CD4-positive, alpha-beta T cell treated with Interleukin-17A for 4 hours (primary cell): ENCODE measurements around the gene SMTN.
"Not testable (repeated sequence)": the region's sequence is repeated elsewhere in the genome, so short reads cannot be mapped to it uniquely, and the experiment has no call there.

Experiments used
- DNase-seq: peaks from one replicate; pipeline ENCODE4 v3.0.0-alpha.2; 2020; ENCODE audit warnings: mixed read lengths

Gene SMTN

DNA sequence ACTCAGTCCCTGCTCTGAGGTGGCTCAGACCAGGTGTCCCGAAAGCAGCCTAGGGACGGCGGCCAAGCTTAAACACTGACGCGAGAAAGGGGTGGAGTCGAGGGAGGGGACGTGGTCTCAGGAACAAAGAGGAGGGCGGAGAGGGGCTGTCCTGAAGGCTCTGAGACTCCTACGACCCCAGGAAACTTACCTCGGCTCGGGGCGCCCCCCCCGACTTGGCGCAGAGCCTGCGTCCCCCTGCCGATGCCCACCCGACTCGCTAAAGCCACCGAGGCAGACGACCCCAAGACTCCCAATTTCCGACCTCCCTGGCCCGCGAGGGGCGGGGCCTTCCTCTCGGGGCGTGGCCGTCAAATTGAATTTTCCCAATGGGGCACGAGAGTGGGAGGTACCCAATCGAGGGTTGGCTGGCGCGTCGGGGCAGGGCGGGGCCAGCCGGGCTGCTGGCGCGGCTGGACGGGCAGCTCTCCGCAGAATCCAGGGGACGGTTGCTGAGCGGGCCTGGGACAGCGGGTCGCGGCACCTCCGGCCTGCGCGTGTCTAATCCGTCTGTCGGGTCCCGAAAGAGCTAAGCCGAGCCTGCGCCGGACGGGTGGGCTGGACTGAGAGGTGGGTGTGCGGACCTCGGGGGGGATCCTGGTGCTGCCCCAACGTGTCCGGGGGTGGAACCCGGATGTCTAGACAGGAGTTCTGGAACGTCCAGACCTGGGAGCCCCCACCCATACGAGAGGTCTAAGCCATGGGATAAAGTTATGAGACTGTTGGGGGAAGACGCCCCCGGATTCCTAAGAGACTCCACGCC lies at the start of gene SMTN:
SMTN (plus strand) TSS at position 471 of the 802 bp plus-strand sequence. CDS start 1,941 bp downstream, outside the sequence.
- peak; percentile 95 for DNase-seq

DNA sequence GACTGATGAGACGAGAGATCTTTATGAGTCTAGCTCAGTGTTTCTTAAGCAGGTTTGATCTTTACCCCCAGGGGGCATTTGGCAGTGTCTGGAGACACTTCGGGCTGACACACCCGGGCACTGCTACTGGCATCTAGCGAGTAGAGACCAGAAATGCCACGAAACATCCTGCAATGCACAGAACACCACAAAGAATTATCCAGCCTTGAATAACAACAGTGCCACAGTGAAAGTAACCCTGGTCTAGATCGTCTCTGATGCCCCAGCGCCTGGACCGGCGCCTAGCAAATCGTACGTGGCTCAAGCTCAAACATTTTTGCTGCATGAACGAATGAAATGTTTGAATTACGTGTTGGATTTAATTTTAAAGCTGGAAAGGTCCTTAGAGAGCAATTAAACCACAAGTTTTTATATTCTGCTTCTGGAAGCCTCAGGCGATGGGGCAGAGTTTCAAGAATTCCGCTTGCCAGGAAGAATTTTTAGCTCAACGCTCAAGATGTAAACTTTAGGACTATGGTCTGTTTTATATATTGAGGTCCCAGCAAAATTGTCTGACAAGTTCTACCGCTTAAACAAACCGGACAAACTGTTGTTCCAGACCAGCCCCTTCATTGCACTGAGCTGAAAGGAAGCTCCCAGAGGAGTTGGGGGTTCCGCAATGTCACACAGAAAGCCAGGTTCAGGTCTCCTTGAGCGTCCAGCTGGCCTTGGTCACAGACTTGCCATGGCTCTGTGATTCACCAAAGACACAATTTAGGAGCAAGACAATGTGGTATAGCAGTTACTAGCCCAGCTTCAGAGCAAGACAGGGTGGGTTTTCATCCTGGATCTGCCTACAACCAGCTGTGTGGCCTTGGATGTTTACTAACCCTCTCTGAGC lies 44.2 kb upstream of the SMTN start:
- DNase-seq, result peak; percentile 10

DNA sequence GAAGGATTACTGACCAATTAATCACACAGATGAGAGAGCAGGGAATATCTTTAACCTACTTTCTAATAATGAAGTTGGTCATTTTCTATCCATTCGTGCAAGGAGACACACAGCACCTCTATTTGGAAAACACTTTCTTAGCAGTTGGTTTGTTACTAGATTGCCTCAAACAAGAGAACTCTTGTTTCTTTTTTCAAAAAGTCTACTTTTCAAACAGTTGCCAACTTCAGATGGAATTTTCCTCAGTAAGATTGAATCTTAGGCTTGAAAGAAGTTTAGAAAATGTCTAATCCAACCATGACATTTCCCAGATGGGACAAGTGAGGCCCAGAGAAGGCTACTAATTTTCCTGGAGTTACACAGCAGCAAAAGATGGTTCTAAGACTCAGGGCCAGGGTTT lies 42.4 kb upstream of the SMTN start:
- DNase-seq, result no peak

DNA sequence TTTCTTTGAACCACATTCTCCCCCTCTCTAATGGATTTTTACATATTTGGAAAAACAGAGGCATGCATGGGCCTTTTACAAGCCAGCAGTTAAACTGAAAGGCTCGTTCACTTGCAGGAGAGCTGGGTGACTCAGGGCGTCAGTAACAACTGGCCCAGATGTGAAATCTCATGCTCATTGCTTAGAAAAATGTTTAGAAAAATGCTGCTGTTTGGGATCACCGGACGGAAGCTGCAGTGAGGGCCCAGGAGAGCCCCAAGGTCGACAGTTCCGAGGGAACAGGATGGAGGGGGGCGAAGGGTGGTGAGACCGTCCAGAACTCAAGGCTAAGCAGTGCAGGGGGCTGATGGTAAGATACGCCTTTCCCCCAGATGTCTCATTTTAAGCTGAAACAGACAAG lies 41.7 kb upstream of the SMTN start:
- DNase-seq, result no peak

DNA sequence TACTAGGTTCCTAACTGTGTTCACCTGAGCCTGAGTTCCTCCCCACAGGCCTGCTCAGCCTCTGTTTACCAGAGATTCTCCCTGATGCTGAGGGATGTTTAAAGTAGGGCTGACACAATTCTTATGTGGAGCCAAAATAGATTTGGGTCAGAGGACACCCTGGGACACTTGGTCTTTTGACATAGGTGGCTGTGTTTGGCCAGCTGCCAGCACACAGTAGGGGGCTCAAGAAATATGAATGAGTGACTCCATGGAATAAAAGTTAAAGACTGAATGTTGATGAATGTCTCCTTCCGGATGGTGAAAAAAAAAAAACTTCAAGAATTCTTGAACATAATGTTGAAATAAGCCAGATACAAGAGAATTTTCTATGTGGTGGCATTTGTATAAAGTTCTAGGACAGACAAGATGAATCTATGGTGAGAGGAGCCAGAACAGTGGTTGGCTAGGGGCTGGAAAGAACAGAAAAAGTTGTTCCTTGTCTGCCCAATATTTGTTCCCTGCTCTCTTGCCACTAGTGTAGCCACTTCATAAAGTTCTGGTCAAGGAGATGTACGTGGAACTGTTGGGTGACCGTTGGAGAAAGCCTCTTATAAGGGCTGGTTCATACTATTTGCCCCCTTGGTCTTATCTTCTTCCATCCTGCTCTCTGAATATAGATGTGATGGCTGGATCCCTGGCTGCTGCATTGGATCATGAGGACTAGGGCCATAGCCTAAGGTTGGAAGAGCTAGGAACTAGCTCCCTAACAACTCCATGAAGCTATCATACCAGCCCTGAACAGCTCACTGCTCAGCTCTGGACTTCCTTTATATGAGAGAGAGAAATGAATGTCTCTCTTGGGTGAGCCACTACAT lies 40.3 kb upstream of the SMTN start:
- no peak for DNase-seq

DNA sequence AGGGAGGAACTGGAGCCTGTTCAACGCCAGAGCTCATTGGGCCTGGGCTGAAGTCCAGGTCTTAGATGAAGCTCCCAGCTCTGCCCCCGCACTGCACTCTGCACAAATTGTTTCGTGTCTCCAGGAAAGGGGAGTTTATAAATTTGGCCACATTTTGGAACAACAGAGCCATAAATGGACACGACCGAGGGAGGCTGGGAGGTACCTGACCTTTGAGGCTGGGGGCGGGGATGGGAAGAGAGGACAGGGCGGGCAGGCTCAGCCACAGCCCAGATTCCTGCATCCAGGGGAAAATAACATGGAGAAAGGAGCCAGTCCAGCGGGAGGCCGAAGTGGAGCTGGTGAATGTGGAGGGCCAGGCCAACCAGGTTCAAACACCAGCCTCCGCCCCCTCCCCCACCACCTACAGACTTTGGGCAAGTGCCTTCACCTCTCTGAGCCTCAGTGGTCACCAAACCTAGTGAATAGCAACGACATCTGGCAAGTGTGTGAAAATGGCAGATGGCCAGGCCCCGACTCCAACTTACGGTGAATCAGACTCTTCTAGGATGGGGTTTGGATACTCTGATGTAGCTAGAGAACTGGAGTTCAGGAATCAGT lies 36.8 kb upstream of the SMTN start:
- DNase-seq, result no peak

DNA sequence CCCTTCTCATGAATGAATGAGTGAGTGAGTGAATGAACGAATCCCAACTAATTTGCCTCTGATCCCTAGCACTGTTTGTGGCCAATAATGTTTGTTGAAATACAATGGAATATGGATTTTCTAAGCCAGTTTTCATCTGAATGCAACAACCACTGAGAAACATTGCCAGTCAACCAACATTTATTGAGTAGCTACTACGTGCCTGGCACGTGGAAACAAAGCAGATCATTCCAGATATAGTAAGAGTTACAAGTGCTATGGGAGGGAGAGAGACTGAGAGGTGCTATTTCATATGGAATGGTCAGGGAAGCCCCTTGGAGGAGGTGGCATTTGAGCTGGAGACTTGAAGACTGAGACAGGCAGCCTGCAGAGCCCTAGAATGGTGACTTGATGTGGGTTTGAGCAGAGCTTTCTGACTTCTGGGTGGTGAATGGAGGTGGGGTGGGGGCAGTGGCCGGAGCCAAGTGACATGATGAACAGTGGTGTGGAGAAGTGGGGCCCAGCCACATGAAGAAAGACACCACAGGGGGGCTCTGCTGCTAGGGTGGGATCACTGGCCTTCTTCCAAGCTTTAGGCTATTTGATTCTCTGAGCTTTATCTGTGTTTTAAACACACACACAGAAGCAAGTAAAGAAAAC lies 35.1 kb upstream of the SMTN start:
- DNase-seq, result no peak

DNA sequence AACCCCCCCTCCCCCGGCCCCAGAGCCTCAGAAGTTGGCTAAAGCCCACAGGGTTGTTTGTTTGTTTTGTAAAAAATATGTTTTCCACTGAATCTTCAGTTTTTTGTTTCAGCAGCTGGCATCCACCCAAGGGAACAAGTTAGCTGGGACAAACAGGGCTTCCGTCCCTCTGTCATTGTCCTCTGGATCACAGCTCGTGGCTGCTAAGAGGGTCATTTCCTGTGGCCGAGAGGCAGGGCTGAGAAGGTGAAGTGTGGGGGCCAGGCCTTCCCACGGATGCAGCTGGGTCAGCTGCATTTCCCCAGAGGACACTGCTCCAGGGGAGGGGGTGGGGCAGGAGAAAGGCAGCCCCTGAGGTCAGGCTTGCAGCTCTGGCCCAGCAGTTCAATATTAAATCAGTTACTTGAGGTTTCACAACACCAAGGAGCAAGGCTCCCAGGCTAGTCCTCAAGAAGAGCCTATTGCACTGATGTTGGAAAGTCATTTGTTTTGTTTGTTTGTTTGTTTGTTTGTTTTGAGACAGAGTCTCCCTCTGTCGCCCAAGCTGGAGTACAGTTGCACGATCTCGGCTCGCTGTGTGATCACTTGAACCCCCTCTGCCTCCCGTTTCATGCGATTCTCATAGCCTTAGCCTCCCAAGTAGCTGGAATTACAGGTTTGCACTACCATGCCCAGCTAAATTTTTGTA lies 34.4 kb upstream of the SMTN start:
- DNase-seq, result no peak

DNA sequence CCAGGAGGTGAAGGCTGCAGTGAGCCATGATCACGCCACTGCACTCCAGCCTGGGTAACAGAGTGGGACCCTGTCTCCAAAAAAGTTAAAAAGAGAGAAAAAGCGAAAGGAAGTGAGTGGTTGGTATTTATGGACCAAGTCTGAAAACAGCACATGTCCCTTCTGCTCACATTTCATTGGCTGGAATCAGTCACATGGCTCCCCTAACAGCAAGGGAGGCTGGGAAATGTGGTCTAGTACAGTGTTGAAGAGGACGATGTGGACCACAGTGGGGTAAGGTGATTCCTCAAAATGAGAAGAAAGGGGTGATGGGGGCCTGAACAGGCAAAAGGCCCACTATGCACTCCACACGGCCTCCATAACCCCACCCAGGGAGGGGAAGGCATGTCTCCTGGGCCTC lies 32.5 kb upstream of the SMTN start:
- DNase-seq, result no peak

DNA sequence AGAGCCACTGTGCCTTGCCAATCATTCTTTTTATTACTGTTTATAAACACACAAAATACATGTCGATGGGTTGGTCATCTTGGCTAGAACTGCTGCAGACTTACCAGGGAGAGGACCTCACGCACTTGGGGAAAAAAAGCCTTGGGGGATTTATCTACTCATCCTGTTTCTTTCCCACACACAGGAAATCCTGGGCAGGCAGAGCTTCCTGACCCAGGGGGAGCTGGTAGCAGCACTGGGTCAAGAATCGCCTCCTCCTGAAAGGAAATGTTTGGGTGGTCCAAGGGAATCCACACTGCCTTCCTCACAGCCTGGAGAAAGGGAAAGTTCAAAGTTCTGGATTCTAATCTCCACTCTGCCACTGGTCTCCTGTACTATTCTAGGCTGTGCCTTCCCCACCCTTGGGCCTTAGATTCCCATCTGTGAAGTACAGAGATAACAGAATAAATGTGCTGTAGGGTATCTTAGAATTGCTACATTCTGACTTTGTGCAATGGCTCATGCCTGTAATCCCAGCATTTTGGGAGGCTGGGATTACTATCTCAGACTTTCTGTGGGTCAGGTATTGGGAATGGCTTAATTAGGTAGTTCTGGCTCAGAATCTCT lies 31.2 kb upstream of the SMTN start:
- no peak for DNase-seq

DNA sequence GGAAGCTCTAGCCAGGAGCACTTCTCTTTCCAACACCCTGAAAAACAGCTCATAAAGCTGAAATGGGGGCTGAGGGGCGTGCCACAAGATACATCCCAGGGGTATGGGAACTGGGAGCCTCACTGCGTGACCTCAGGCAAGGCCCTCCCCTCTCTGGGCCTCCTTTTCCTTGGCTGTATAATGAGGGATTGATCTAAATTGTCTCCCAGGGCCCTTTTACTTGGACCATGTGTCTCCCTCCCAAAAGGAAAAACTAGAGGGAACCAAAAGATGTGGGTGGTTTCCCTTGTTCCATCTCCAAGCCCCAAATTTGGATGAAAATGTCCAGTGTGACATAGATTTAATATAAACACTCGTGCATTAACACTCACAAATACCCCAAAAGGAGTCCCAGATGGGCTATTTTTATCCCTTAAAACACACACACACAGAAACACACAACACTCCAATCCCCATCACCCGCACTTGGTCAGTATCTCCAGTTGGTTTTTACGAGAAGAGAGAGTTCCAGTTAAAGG lies 25.9 kb upstream of the SMTN start:
- no peak for DNase-seq

DNA sequence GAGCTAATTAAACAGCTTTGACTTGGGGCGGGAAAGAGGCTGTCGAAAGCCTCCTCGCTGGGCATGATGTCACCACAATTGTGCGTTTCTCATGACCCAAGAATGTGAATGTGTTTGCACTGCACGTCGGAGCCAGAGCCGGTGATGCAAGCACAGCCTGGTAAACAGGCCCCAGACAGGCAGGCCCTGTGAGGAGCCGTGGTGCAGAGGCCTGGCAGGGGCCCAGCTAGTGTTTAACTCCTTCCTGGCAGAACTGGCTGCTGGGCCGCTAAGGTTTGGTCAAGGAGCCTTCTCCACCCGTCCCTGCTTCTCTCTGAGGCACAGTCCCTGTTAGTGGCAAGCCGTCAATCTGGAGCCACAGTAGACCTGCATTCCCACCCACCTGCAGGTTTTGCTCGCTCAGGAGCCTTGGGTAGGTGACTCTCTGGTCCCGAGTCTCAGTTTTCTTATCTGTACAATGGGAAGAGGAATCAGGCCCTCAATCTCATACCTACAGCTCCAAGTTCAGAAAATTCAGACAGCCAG lies 25.4 kb upstream of the SMTN start:
- DNase-seq, result no peak

DNA sequence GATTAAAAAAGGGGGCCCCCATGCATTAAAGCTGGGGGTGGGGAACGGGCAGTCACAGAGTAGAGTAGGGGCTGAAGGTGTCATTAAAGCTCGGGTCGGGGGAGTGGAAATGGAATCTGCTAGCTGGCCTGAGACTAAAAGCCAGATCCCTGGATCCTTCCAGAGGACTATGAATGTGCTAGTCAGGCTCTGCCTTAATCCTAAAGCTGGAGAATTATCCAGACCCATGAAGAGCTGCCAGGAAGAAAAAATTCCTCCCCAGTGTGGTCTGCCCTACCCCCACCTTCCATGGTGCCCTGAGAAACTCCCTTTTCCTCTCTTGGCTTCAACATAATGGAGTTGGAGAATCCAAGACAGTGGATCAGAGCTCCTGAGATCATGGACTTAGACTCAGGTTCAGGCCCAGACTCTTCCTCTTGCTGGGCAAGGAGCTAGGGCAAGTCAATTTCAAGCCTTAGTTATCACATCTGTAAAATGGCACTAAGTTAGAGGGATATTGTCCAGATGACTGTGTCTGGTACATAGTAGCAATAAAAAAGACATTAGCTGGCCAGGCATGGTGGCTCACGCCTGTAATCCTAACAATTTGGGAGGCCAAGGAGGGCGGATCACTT lies 24.0 kb upstream of the SMTN start:
- DNase-seq, result no peak

DNA sequence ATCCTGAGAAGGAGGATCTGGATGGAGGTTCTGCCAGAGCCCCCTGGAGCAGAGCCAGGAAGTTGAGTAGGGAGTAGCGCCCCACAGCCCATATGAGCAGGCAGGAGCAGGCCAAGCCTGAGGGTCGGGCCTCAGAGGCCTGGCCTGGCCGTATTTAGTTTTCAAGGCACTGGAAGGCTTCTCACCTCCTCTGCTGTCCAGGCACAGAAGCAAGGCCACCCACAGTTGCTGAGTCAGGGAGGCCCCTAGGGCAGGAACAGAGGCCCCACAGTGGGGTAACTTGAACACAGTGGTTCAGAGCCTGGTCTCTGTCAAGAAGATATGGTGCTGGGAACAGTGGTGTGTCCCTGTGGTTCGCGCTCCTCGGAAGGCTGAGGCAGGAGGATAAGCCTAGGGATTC lies 21.5 kb upstream of the SMTN start:
- not testable (repeated sequence) for DNase-seq

DNA sequence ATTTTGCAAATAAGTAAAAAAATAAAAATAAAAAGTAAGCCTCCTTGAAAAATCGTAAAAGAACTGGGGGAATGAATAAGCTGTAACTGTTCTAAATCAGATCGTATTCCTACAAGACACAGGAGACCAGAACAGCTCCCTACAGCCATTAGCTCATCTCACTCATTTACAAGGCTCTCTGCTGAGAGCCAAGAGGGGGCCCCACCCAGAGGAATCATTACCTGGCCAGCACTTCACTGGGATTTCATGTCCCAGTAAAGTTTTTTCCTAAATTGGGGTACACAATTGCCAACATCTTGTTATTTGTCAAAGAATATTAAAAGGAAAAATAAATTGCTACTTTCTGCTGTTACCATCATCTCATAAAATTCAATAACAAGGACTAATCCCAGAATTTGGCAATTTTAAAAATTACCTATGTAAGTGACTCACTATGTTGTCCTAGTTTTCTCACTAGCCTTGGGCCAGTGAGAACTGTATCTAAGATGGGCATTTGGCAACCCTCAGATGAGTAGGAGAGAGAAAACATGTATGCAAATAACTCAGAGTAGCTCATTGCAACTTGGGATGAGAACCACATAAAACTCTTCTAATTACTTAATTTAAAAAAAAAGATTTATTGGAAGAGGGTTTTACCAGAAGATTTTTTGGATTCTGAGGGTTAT lies 18.4 kb upstream of the SMTN start:
- DNase-seq, result no peak

DNA sequence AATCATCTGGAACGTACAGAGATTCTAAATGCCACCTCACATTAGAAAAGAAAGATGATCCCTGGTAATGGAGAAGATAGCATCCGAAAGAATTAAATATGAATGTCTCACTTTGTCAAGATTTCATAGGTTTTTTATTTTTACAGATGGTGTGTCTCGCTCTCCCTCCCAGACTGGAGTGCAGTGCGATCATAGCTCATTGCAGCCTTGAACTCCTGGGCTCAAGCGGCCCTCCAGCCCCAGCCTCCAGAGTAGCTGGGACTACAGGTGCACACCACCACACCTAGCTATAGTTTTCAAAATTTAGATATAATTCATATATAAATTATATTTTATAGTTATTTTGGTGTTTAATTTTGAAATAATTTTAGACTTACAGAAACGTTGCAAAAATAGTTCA lies 16.7 kb upstream of the SMTN start:
- no peak for DNase-seq

DNA sequence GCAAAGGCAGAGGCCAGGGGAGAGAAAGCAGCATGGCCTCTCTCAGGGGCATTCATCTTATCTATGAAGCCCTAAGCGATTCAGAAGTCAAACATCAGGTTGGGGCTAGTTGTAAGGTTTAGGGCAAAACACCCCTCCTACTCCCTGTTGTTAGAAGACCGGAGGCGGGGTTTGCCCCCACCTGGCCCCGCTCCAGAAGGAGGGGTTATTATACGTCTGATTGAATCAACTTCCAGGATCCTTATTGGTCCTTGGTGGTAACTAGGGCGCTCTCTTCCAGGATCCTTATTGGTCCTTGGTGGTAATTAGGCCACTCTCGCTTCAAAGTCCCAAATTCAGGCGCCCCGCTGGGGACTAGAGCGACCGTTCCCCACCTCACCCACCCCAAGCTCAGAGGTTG lies 12.1 kb upstream of the SMTN start:
- DNase-seq, result no peak

DNA sequence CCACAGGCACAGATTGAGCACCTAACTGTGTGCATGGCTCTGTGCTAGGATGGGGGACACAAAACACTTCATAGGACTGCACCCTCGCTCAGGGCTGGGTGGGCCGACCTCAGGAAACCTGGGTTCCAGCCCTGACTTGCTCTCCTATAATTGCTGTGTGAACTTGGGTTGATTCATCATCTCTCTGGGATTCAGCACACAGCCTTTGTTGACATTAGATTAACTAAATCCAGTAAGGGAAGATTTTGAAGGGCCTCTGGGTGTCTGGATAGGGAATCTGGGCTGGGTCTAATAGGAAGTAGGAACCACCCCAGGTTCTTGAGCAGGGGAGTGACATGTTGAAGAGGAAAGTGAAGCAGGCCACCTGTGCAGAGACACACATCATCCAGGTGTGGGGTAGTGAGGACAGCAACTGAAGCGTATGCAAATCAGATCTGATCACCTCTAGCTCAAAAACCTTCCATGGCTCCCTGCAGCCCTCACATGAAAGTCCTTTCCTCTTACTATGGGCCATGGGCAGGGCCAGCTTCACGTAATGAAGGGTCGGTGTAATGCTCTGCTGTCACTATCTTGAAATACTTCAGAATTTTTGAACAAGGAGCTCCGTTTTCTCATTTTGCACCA lies 11.3 kb upstream of the SMTN start:
- not testable (repeated sequence) for DNase-seq

DNA sequence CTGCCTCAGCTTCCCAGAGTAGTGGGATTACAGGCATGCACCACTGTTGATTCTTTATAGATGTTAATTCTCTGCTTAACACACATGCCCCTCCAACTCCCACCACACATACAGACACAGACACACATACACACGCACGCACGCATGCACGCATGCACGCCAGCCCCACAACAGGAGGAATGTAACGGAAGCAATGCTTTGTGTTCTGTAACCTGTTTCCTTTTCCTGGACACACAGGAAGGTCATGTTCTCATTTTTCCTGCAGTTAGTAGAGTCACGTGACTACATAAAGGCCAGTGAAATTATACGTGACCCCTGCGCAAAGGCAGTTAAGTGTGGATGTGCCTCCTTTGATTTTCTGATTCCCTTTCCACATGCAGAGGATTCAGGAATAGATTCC lies 8.0 kb upstream of the SMTN start:
- DNase-seq, result not testable (repeated sequence)
